OCI-LY7 (cell line): ENCODE results near the gene OR14J1. TPM values are rescaled to one million over a fixed set of nuclear protein-coding genes. Genes with fewer than 3 reads are reported as not detected.

Experiments used
- BruUV-seq: library from RNA; stranded (reverse); fragments of 400-500 nt; replicated peaks from 2 replicates; lab custom pipeline; 2021; lab: Mats Ljungman, UMichigan
- CTCF ChIA-PET: fragments of 300-600 bp; sonication (Branson Sonifier 250); formaldehyde crosslinking; loops from one replicate; lab custom pipeline; 2022; ENCODE audit warnings: antibody characterized with exemption; ENCODE audit not compliant: unreplicated experiment; lab: Charles Lee
- POLR2A ChIA-PET: fragments of 300-600 bp; sonication (Branson Sonifier 250); formaldehyde crosslinking; loops from one replicate; lab custom pipeline; 2022; ENCODE audit warnings: antibody characterized with exemption; lab: Charles Lee
- DNase-seq: peaks from one replicate; pipeline ENCODE4 v3.0.0-alpha.2; 2015; ENCODE audit warnings: low spot score
- H2AFZ ChIP-seq: fragments of 200-600 bp; sonication (generic), shearing (Covaris generic); 2 replicates; pipeline ENCODE4 v1.6.1; 2014; ENCODE audit warnings: mild to moderate bottlenecking, antibody characterized with exemption, low read length, moderate library complexity
- H3K27ac ChIP-seq: fragments of 200-600 bp; sonication (generic); 2 replicates; pipeline ENCODE4 v1.5.1; 2014; ENCODE audit warnings: mixed run types, low read depth, mild to moderate bottlenecking, moderate library complexity, low read length, inconsistent platforms; ENCODE audit not compliant: poor library complexity, severe bottlenecking
- H3K36me3 ChIP-seq: fragments of 200-600 bp; sonication (generic); 2 replicates; pipeline ENCODE4 v1.6.1; 2014; ENCODE audit warnings: mild to moderate bottlenecking, antibody characterized with exemption, low read length, moderate library complexity, mixed read lengths; ENCODE audit not compliant: insufficient read depth
- H3K4me1 ChIP-seq: fragments of 200-600 bp; sonication (generic); 2 replicates; pipeline ENCODE4 v1.5.1; 2014; ENCODE audit warnings: mild to moderate bottlenecking, low read length; ENCODE audit not compliant: insufficient read depth, poor library complexity, severe bottlenecking
- H3K4me2 ChIP-seq: fragments of 200-600 bp; sonication (generic); 2 replicates; pipeline ENCODE4 v1.6.1; 2014; ENCODE audit warnings: mild to moderate bottlenecking, low read length
- H3K4me3 ChIP-seq: fragments of 200-600 bp; sonication (generic); 2 replicates; pipeline ENCODE4 v1.5.1; 2014; ENCODE audit warnings: mild to moderate bottlenecking, low read depth, low read length; ENCODE audit not compliant: poor library complexity, severe bottlenecking
- H3K79me2 ChIP-seq: fragments of 200-600 bp; sonication (generic); 2 replicates; pipeline ENCODE4 v1.6.1; 2016; ENCODE audit warnings: low read depth, mild to moderate bottlenecking, low read length, moderate library complexity, mixed read lengths; ENCODE audit not compliant: insufficient read depth
- H3K9me2 ChIP-seq: fragments of 200-600 bp; sonication (generic); 2 replicates; pipeline ENCODE4 v1.6.1; 2016; ENCODE audit warnings: mild to moderate bottlenecking, low read length, mixed read lengths; ENCODE audit not compliant: insufficient read depth
- H3K9me3 ChIP-seq: fragments of 200-600 bp; sonication (generic); 2 replicates; pipeline ENCODE4 v1.6.1; 2014; ENCODE audit warnings: mild to moderate bottlenecking, mixed run types, low read length, mixed read lengths
- H4K20me1 ChIP-seq: fragments of 200-600 bp; sonication (generic); 2 replicates; pipeline ENCODE4 v1.6.1; 2014; ENCODE audit warnings: mild to moderate bottlenecking, antibody characterized with exemption, low read length, moderate library complexity, mixed read lengths; ENCODE audit not compliant: insufficient read depth
- CTCF ChIP-seq: fragments of 200-600 bp; sonication (generic); conservative IDR thresholded peaks from 2 replicates; pipeline ENCODE4 v1.5.1; 2014; ENCODE audit warnings: mild to moderate bottlenecking, antibody characterized with exemption, low read length, moderate library complexity, mixed read lengths
- EZH2phosphoT487 ChIP-seq: fragments of 200-600 bp; sonication (generic); IDR thresholded peaks from 2 replicates; pipeline ENCODE4 v1.6.1; 2018; ENCODE audit warnings: low read depth, borderline replicate concordance, mild to moderate bottlenecking, mixed run types, antibody characterized with exemption, low read length, moderate library complexity, mixed read lengths
- intact Hi-C: fragments of 100-400 bp; cut with micrococcal nuclease; formaldehyde crosslinking; loops from one replicate; pipeline ENCODE4 v1.10.0; 2022; ENCODE audit not compliant: unreplicated experiment
- total RNA-seq, 2 experiments: library from RNA; depleted of rRNA in 1 of 2; stranded (reverse); fragments of >200 nt in 1 of 2; shearing (Covaris generic) in 1 of 2; gene quantifications; 2 replicates each; pipeline ENCODE4 v1.2.3, GENCODE V29; 2014 to 2022

OR14J1 gene
- total RNA-seq, 2 experiments from 2014 or later: not detected

GRCh38 chr6:29295181-29295585, 6.3 kb upstream of the OR14J1 start:
- no peak overlapping the region for H3K27ac ChIP-seq
- ChIA-PET CTCF (no interaction called here), POLR2A (no interaction called here)
- H2AFZ ChIP-seq: no peak overlapping the region
- intact Hi-C loops: no loop called here
- no peaks in the 10 kb centered on the region for H3K36me3 ChIP-seq
- no peak for DNase-seq
- no peaks in the 10 kb centered on the region for H4K20me1 ChIP-seq
- no peak overlapping the region for H3K4me3 ChIP-seq
- no peaks in the 10 kb centered on the region for H3K79me2 ChIP-seq
- TF ChIP-seq EZH2phosphoT487: no peak
- no peak for TF ChIP-seq CTCF
- H3K9me3 ChIP-seq: no peaks in the 10 kb centered on the region
- no peaks in the 10 kb centered on the region for H3K4me1 ChIP-seq
- H3K9me2 ChIP-seq: no peaks in the 10 kb centered on the region
- H3K4me2 ChIP-seq: no peak overlapping the region
- BruUV-seq: no TSS peak

GRCh38 chr6:29295623-29296022, 5.9 kb upstream of the OR14J1 start:
- ChIA-PET POLR2A (no interaction called here), CTCF (no interaction called here)

More at GRCh38 chr6:29295623-29296022, 5.9 kb upstream of the OR14J1 start:
- no peaks in the 10 kb centered on the region for H4K20me1 ChIP-seq
- TF ChIP-seq EZH2phosphoT487 (no peak), CTCF (no peak)
- no peaks in the 10 kb centered on the region for H3K9me3 ChIP-seq
- no TSS peak for BruUV-seq
- H3K4me3 ChIP-seq: no peak overlapping the region
- H3K4me1 ChIP-seq: no peaks in the 10 kb centered on the region
- intact Hi-C loops: no loop called here
- no peaks in the 10 kb centered on the region for H3K36me3 ChIP-seq
- H3K9me2 ChIP-seq: no peaks in the 10 kb centered on the region
- H3K79me2 ChIP-seq: no peaks in the 10 kb centered on the region
- H3K4me2 ChIP-seq: no peak overlapping the region
- no peak overlapping the region for H2AFZ ChIP-seq
- H3K27ac ChIP-seq: no peak overlapping the region
- no peak for DNase-seq
